22Rv1 (cell line): ENCODE results near the gene TIE1.
A peak's percentile ranks its signal among the peaks of the same experiment; 100 is the strongest.

Experiments used
- H3K27ac ChIP-seq: fragments of 450-650 bp; 2 replicates; pipeline ENCODE4 v1.5.1; 2017
- CTCF ChIP-seq: fragments of 450-650 bp; IDR thresholded peaks from 2 replicates; pipeline ENCODE4 v1.5.1; 2017; ENCODE audit warnings: mild to moderate bottlenecking
- ZFX ChIP-seq: fragments of 450-650 bp; IDR thresholded peaks from 2 replicates; pipeline ENCODE4 v1.6.1; 2017; ENCODE audit warnings: antibody characterized with exemption, borderline replicate concordance

Gene TIE1

GRCh38 chr1:43349594-43350306 lies 49.0 kb downstream of the TIE1 start:
- H3K27ac ChIP-seq, result peak overlapping the region; percentile 94
- no peak for TF ChIP-seq ZFX
- no peak for TF ChIP-seq CTCF

GRCh38 chr1:43350976-43351375 lies 50.2 kb downstream of the TIE1 start:
- H3K27ac ChIP-seq, result no peak overlapping the region; the same call in 1 of the 2 replicates
- TF ChIP-seq ZFX (no peak), CTCF (no peak)

- TF ChIP-seq ZFX (no peak), CTCF (no peak)
- H3K27ac ChIP-seq, result no peak overlapping the region
Observed at GRCh38 chr1:43351421-43352350, 50.9 kb downstream of the TIE1 start.

GRCh38 chr1:43352351-43352705 lies 51.5 kb downstream of the TIE1 start:
- H3K27ac ChIP-seq, result no peak overlapping the region
- TF ChIP-seq CTCF (no peak), ZFX (no peak)

- TF ChIP-seq CTCF (no peak), ZFX (no peak)
- H3K27ac ChIP-seq, result no peak overlapping the region
Observed at GRCh38 chr1:43352881-43353280, 52.1 kb downstream of the TIE1 start.

- H3K27ac ChIP-seq, result no peak overlapping the region
- TF ChIP-seq CTCF (no peak), ZFX (no peak)
Observed at GRCh38 chr1:43354471-43354870, 53.7 kb downstream of the TIE1 start.

GRCh38 chr1:43354936-43355335 lies 54.2 kb downstream of the TIE1 start:
- TF ChIP-seq CTCF, result no peak
- TF ChIP-seq ZFX, result no peak
- H3K27ac ChIP-seq, result no peak overlapping the region
